Hepatocyte (in vitro differentiated cells): ENCODE measurements around the gene SLC24A1.

Experiments used
- CTCF ChIP-seq: fragments of 200-600 bp; sonication (generic); IDR thresholded peaks from 2 replicates; pipeline ENCODE4 v1.5.1; 2016; ENCODE audit warnings: antibody characterized with exemption, mild to moderate bottlenecking; ENCODE audit not compliant: poor library complexity
- EZH2 ChIP-seq: fragments of 200-600 bp; sonication (generic); IDR thresholded peaks from 2 replicates; pipeline ENCODE4 v1.6.1; 2016; ENCODE audit warnings: antibody characterized with exemption, mild to moderate bottlenecking, borderline replicate concordance

GRCh38 chr15:65676123-65676522 lies 54.4 kb downstream of the SLC24A1 start:
- TF ChIP-seq CTCF (no peak), EZH2 (no peak)
